Gastroesophageal sphincter (tissue), 3 donors: Measurements from ENCODE around the gene PATL1.

ENCODE experiments used
- POLR2A ChIP-seq, 2 donors: fragments of 450-650 bp; IDR thresholded peaks; one replicate each; pipeline ENCODE4 v1.6.1; 2017; ENCODE audit warnings: antibody characterized with exemption in 2 of 2, mild to moderate bottlenecking in 2 of 2, moderate library complexity in 1 of 2
- TF ChIP-seq, protein P1 (sequence below), 4 experiments: fragments of 200-600 bp in 2 of 4; fragments of 450-650 bp in 2 of 4; sonication (generic) in 1 of 4; IDR thresholded peaks; one replicate each; pipeline ENCODE4 v1.5.1; 2017 to 2019; ENCODE audit warnings: antibody characterized with exemption in 4 of 4, mild to moderate bottlenecking in 2 of 4, moderate library complexity in 2 of 4

DNA sequence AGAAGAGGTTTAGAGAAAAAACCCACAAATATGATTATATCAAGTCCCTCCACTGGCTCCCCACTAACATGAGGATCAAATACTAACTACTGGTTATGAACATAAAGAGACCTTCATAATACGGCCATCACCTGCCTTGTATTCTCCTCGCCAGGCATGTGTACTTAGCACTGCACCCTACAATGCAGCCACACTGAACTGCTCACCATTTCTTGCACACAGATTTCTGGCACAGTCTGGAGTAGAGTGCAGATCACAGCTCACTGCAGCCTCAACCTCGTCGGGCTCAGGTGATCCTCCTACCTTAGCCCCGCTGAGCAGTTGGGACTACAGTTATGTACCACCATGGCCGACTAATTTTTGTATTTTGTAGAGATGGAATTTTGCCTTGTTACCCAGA is 66.4 kb downstream of the PATL1 start:
- no peak for TF ChIP-seq POLR2A (IDR thresholded peaks at IDR 0.05)
- TF ChIP-seq, protein P1, sequence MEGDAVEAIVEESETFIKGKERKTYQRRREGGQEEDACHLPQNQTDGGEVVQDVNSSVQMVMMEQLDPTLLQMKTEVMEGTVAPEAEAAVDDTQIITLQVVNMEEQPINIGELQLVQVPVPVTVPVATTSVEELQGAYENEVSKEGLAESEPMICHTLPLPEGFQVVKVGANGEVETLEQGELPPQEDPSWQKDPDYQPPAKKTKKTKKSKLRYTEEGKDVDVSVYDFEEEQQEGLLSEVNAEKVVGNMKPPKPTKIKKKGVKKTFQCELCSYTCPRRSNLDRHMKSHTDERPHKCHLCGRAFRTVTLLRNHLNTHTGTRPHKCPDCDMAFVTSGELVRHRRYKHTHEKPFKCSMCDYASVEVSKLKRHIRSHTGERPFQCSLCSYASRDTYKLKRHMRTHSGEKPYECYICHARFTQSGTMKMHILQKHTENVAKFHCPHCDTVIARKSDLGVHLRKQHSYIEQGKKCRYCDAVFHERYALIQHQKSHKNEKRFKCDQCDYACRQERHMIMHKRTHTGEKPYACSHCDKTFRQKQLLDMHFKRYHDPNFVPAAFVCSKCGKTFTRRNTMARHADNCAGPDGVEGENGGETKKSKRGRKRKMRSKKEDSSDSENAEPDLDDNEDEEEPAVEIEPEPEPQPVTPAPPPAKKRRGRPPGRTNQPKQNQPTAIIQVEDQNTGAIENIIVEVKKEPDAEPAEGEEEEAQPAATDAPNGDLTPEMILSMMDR (IDR thresholded peaks at IDR 0.05), result no peak
